Measurements from ENCODE around the gene TNFAIP1. TPM values are rescaled to one million over a fixed set of nuclear protein-coding genes. Genes with fewer than 3 reads are reported as not detected.

Gene TNFAIP1
- total and polyA plus RNA-seq, 2 of the 4 experiments (the other 2 are of a cell fraction): 49.1 to 62.9 TPM

DNA sequence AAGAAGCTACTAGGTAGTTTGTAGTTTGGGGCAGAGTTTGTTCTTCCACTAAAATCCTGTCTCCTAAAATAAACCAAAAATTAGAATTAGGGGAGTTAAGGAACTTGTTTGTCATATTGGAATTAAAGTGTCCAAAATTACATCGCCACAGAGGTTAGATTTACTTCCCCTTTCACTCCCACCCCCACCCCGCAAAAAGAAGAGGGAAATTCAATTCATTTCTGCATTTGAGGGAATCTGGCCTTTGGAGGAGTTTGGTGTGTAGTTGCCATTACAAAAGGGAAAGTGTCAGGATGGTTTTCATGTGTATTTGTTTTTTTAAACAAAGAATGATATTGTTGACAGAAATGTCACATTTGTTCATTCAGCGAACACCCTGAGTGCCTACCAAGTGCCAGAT, 10.8 kb upstream of the TNFAIP1 start:
- Histone ChIP-seq H4K20me1 (ENCODE audit: insufficient read depth, low read length) (no peaks in the 10 kb centered on the region), H2BK120ac (ENCODE audit: low read depth, low read length) (no peak overlapping the region), H3K23ac (ENCODE audit: low read depth, low read length) (no peak overlapping the region), H2AFZ (replicated peaks; ENCODE audit: low read length, poor library complexity) (no peak overlapping the region), H3K4me1 (ENCODE audit: control insufficient read depth, insufficient read depth, low read length) (peaks cover 7% of the 10 kb centered on the region; the same call in 1 of the 2 replicates), H2BK20ac (ENCODE audit: low read depth, low read length) (no peak overlapping the region), H2AK9ac (replicated peaks; ENCODE audit: low read depth, low read length, poor library complexity) (no peak overlapping the region), H3K36me3 (ENCODE audit: control insufficient read depth, insufficient read depth, low read length) (peaks cover 16% of the 10 kb centered on the region), H3K4me3 (ENCODE audit: insufficient read depth, low read depth, low read length) (no peak overlapping the region), H3K27ac (ENCODE audit: insufficient read depth, low read length) (no peak overlapping the region), H2BK5ac (ENCODE audit: low read depth, low read length, poor library complexity, severe bottlenecking) (no peak overlapping the region), H2BK15ac (ENCODE audit: low read depth, low read length) (no peak overlapping the region), H3K9me3 (ENCODE audit: control insufficient read depth, insufficient read depth, low read length) (no peaks in the 10 kb centered on the region), H4K5ac (ENCODE audit: low read depth, low read length) (no peak overlapping the region), H4K8ac (ENCODE audit: low read depth in 2 of 2, low read length in 2 of 2) (no peak overlapping the region), H3K4ac (ENCODE audit: low read depth, low read length) (no peak overlapping the region), H3K4me2 (ENCODE audit: low read depth, low read length) (no peak overlapping the region), H2AK5ac (ENCODE audit: low read depth, low read length) (no peak overlapping the region), H3K27me3 (ENCODE audit: control insufficient read depth, insufficient read depth, low read length) (no peaks in the 10 kb centered on the region), H3K9me1 (ENCODE audit: insufficient read depth, low read length) (no peaks in the 10 kb centered on the region; the same call in 1 of the 2 replicates), H3K14ac (replicated peaks; ENCODE audit: low read depth, low read length) (no peak overlapping the region), H3K9ac (ENCODE audit: low read depth, low read length) (no peak overlapping the region), H3K18ac (ENCODE audit: low read depth, low read length) (no peak overlapping the region), H4K91ac (ENCODE audit: insufficient read depth, low read depth, low read length) (no peak overlapping the region), H3K56ac (ENCODE audit: extremely low read depth, insufficient read depth, low read length) (no peak overlapping the region), H3K79me1 (ENCODE audit: low read depth in 1 of 2, low read length in 2 of 2) (peaks cover 27 to 35% of the 10 kb centered on the region in 2 experiments; a peak in 3 of 4 replicates)
- no peak for TF ChIP-seq FOS (IDR thresholded peaks at IDR 0.05; ENCODE audit: low read depth, low read length)
- no peak for TF ChIP-seq BHLHE40 (IDR thresholded peaks at IDR 0.05; ENCODE audit: low read depth, low read length)
- no peak for TF ChIP-seq CHD1 (IDR thresholded peaks at IDR 0.05; ENCODE audit: low read depth, low read length)
- no peak for TF ChIP-seq SMC3 (IDR thresholded peaks at IDR 0.05; ENCODE audit: low read depth, low read length)
- TF ChIP-seq POLR2A (IDR thresholded peaks at IDR 0.05; ENCODE audit: low read depth, low read length): no peak
- BruUV-seq (replicated peaks): no TSS peak
- ChIA-PET CTCF (no interaction called here), POLR2A (ENCODE audit: unreplicated experiment) (no interaction called here)
- WGBS, 2 experiments (ENCODE audit: extremely low coverage in 2 of 2, insufficient read length in 1 of 2): no CpG with 5 or more reads among the region's 3 CpGs
- dilution Hi-C loops (cut with HindIII; ENCODE audit: low sequenced_read_pairs, unreplicated experiment): no loop called here
- in situ Hi-C loops (cut with MboI; ENCODE audit: low sequenced_read_pairs): loop anchor here (10.0 to 25.0 kb wide), 2 partner anchors 280 to 787 kb away; partner anchors contain the start of gene NLK
- no peak for DNase-seq
- intact Hi-C loops (cut with micrococcal nuclease): loop anchor here (10.0 kb wide), 1 partner anchor 520 kb away; the partner anchor contains the start of gene NOS2
- no peak for ATAC-seq (ENCODE audit: low read depth)

All from IMR-90 (cell line).